ENCODE results near the gene PLSCR1.

PLSCR1 gene

GRCh38 chr3:146473726-146474125 lies 70.7 kb downstream of the PLSCR1 start:
- TF ChIP-seq TSHZ2 (CRISPR knock-in tag; IDR thresholded peaks at IDR 0.05) (no peak), ARNTL (CRISPR knock-in tag; IDR thresholded peaks at IDR 0.05; ENCODE audit: borderline replicate concordance, low read depth) (no peak), TCF4 (CRISPR knock-in tag; IDR thresholded peaks at IDR 0.05; ENCODE audit: borderline replicate concordance) (no peak), PPARA (CRISPR knock-in tag; IDR thresholded peaks at IDR 0.05; ENCODE audit: borderline replicate concordance) (no peak), ISL1 (CRISPR knock-in tag; IDR thresholded peaks at IDR 0.05) (no peak), ZNF565 (CRISPR knock-in tag; conservative IDR thresholded peaks at IDR 0.05; ENCODE audit: low read depth) (no peak), ZC3H10 (CRISPR knock-in tag; IDR thresholded peaks at IDR 0.05) (no peak), SNAI2 (CRISPR knock-in tag; IDR thresholded peaks at IDR 0.05) (no peak), GLIS3 (CRISPR knock-in tag; IDR thresholded peaks at IDR 0.05) (no peak), PATZ1 (CRISPR knock-in tag; IDR thresholded peaks at IDR 0.05; ENCODE audit: borderline replicate concordance) (no peak), POU6F1 (CRISPR knock-in tag; IDR thresholded peaks at IDR 0.05; ENCODE audit: borderline replicate concordance, low read depth) (no peak)
- TF ChIP-seq, protein P1, sequence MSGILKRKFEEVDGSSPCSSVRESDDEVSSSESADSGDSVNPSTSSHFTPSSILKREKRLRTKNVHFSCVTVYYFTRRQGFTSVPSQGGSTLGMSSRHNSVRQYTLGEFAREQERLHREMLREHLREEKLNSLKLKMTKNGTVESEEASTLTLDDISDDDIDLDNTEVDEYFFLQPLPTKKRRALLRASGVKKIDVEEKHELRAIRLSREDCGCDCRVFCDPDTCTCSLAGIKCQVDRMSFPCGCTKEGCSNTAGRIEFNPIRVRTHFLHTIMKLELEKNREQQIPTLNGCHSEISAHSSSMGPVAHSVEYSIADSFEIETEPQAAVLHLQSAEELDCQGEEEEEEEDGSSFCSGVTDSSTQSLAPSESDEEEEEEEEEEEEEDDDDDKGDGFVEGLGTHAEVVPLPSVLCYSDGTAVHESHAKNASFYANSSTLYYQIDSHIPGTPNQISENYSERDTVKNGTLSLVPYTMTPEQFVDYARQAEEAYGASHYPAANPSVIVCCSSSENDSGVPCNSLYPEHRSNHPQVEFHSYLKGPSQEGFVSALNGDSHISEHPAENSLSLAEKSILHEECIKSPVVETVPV (CRISPR knock-in tag; IDR thresholded peaks at IDR 0.05), result no peak

GRCh38 chr3:146472611-146473010 lies 71.8 kb downstream of the PLSCR1 start:
- ATAC-seq, result no peak

More at GRCh38 chr3:146473726-146474125, 70.7 kb downstream of the PLSCR1 start:
- ATAC-seq, result no peak

More at GRCh38 chr3:146472611-146473010, 71.8 kb downstream of the PLSCR1 start:
- TF ChIP-seq PATZ1 (CRISPR knock-in tag; IDR thresholded peaks at IDR 0.05; ENCODE audit: borderline replicate concordance) (no peak), OSR1 (CRISPR knock-in tag; IDR thresholded peaks at IDR 0.05) (no peak), GLIS3 (CRISPR knock-in tag; IDR thresholded peaks at IDR 0.05) (no peak), ZFP3 (CRISPR knock-in tag; IDR thresholded peaks at IDR 0.05) (no peak), ZFP30 (CRISPR knock-in tag; IDR thresholded peaks at IDR 0.05) (no peak), TCF4 (CRISPR knock-in tag; IDR thresholded peaks at IDR 0.05; ENCODE audit: borderline replicate concordance) (no peak), POU6F1 (CRISPR knock-in tag; IDR thresholded peaks at IDR 0.05; ENCODE audit: borderline replicate concordance, low read depth) (no peak), PPARA (CRISPR knock-in tag; IDR thresholded peaks at IDR 0.05; ENCODE audit: borderline replicate concordance) (no peak), TOX (CRISPR knock-in tag; IDR thresholded peaks at IDR 0.05; ENCODE audit: borderline replicate concordance) (no peak), ZNF8 (CRISPR knock-in tag; IDR thresholded peaks at IDR 0.05) (no peak), ISL1 (CRISPR knock-in tag; IDR thresholded peaks at IDR 0.05) (no peak), ZNF565 (CRISPR knock-in tag; conservative IDR thresholded peaks at IDR 0.05; ENCODE audit: low read depth) (no peak), BACH2 (CRISPR knock-in tag; IDR thresholded peaks at IDR 0.05; ENCODE audit: borderline replicate concordance) (no peak)
- TF ChIP-seq, protein P2, sequence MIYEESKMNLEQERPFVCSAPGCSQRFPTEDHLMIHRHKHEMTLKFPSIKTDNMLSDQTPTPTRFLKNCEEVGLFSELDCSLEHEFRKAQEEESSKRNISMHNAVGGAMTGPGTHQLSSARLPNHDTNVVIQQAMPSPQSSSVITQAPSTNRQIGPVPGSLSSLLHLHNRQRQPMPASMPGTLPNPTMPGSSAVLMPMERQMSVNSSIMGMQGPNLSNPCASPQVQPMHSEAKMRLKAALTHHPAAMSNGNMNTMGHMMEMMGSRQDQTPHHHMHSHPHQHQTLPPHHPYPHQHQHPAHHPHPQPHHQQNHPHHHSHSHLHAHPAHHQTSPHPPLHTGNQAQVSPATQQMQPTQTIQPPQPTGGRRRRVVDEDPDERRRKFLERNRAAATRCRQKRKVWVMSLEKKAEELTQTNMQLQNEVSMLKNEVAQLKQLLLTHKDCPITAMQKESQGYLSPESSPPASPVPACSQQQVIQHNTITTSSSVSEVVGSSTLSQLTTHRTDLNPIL (CRISPR knock-in tag; IDR thresholded peaks at IDR 0.05; ENCODE audit: low read depth), result no peak
- TF ChIP-seq, protein P1 (CRISPR knock-in tag; IDR thresholded peaks at IDR 0.05), result no peak
